OCI-LY3 (cell line): ENCODE measurements around the gene QPCTL.

ENCODE experiments used
- H2AFZ ChIP-seq: fragments of 200-600, 300-600 bp; shearing (Covaris generic); 2 replicates; pipeline ENCODE4 v1.6.0; 2014; ENCODE audit warnings: antibody characterized with exemption, low read depth, low read length
- H3K27ac ChIP-seq: fragments of 200-600, 300-600 bp; sonication (generic); 2 replicates; pipeline ENCODE4 v1.5.1; 2014; ENCODE audit warnings: mild to moderate bottlenecking, low read length, moderate library complexity, mixed read lengths
- H3K27me3 ChIP-seq: fragments of 200-600, 300-600 bp; sonication (generic); 2 replicates; pipeline ENCODE4 v1.6.1; 2014; ENCODE audit warnings: low read depth, low read length, mixed read lengths
- H3K36me3 ChIP-seq: fragments of 200-600, 300-600 bp; sonication (generic); replicated peaks from 2 replicates; pipeline ENCODE3; 2014; ENCODE audit warnings: low read depth, low read length, mixed read lengths
- H3K4me1 ChIP-seq: fragments of 300-600, 200-600 bp; sonication (generic); 2 replicates; pipeline ENCODE4 v1.6.1; 2014; ENCODE audit warnings: low read length, mixed read lengths
- H3K4me2 ChIP-seq: fragments of 200-600, 300-600 bp; sonication (generic); 2 replicates; pipeline ENCODE4 v1.6.1; 2014; ENCODE audit warnings: low read length, mixed read lengths
- H3K4me3 ChIP-seq: fragments of 300-600, 200-600 bp; sonication (generic); 2 replicates; pipeline ENCODE4 v1.5.1; 2014; ENCODE audit warnings: antibody characterized with exemption, mild to moderate bottlenecking, low read length, moderate library complexity
- H3K79me2 ChIP-seq: fragments of 300-600, 200-600 bp; shearing (Covaris generic); 2 replicates; pipeline ENCODE4 v1.6.1; 2014; ENCODE audit warnings: mild to moderate bottlenecking, low read length, mixed read lengths
- H3K9ac ChIP-seq: fragments of 300-600, 200-600 bp; shearing (Covaris generic); 2 replicates; pipeline ENCODE4 v1.6.0; 2014; ENCODE audit warnings: mild to moderate bottlenecking, low read length, moderate library complexity
- H3K9me3 ChIP-seq: fragments of 200-600, 300-600 bp; shearing (Covaris generic); 2 replicates; pipeline ENCODE4 v1.6.1; 2014; ENCODE audit warnings: low read length, mixed read lengths; ENCODE audit not compliant: insufficient read depth
- H4K20me1 ChIP-seq: fragments of 200-600, 300-600 bp; sonication (generic); 2 replicates; pipeline ENCODE4 v1.6.1; 2016; ENCODE audit warnings: low read length, mixed read lengths; ENCODE audit not compliant: insufficient read depth
- CTCF ChIP-seq: fragments of 200-600, 300-600 bp; sonication (generic); IDR thresholded peaks from 2 replicates; pipeline ENCODE4 v1.5.1; 2014; ENCODE audit warnings: antibody characterized with exemption, low read length, low read depth
- EZH2phosphoT487 ChIP-seq: fragments of 200-600 bp; shearing (Covaris generic); IDR thresholded peaks from 2 replicates; pipeline ENCODE4 v1.6.1; 2018; ENCODE audit warnings: antibody characterized with exemption, mixed run types, low read depth

Gene QPCTL

GRCh38 chr19:45712699-45713067, 20.2 kb downstream of the QPCTL start:
- Histone ChIP-seq H2AFZ (no peak overlapping the region), H3K9me3 (no peaks in the 10 kb centered on the region), H3K27me3 (no peaks in the 10 kb centered on the region), H3K4me1 (peaks cover 22% of the 10 kb centered on the region), H3K79me2 (peaks cover 41% of the 10 kb centered on the region), H3K4me3 (no peak overlapping the region), H4K20me1 (no peaks in the 10 kb centered on the region), H3K36me3 (peaks cover 25% of the 10 kb centered on the region), H3K4me2 (no peak overlapping the region), H3K9ac (no peak overlapping the region), H3K27ac (no peak overlapping the region)
- TF ChIP-seq EZH2phosphoT487, result no peak
- TF ChIP-seq CTCF, result no peak

- Histone ChIP-seq H4K20me1 (no peaks in the 10 kb centered on the region), H3K79me2 (peaks cover 45% of the 10 kb centered on the region), H3K27me3 (no peaks in the 10 kb centered on the region), H3K4me3 (no peak overlapping the region), H3K4me1 (peaks cover 24% of the 10 kb centered on the region), H3K36me3 (peaks cover 24% of the 10 kb centered on the region), H3K9me3 (no peaks in the 10 kb centered on the region), H3K4me2 (no peak overlapping the region), H3K9ac (no peak overlapping the region), H2AFZ (no peak overlapping the region), H3K27ac (no peak overlapping the region)
- TF ChIP-seq EZH2phosphoT487 (no peak), CTCF (no peak)
Observed at GRCh38 chr19:45713141-45713540, 20.7 kb downstream of the QPCTL start.

- Histone ChIP-seq H3K79me2 (peaks cover 60% of the 10 kb centered on the region), H3K27ac (no peak overlapping the region), H4K20me1 (no peaks in the 10 kb centered on the region), H3K4me2 (no peak overlapping the region), H3K4me3 (no peak overlapping the region), H3K9ac (no peak overlapping the region), H3K27me3 (no peaks in the 10 kb centered on the region), H3K36me3 (peaks cover 26% of the 10 kb centered on the region), H3K4me1 (peaks cover 28% of the 10 kb centered on the region), H2AFZ (no peak overlapping the region), H3K9me3 (no peaks in the 10 kb centered on the region)
- TF ChIP-seq CTCF, result no peak
Observed at GRCh38 chr19:45715139-45715538, 22.7 kb downstream of the QPCTL start.

- peak overlapping the region; percentile 83 for H3K4me3 ChIP-seq
- no peak for TF ChIP-seq EZH2phosphoT487
- no peak for TF ChIP-seq CTCF
- H3K4me1 ChIP-seq, result peaks cover 17% of the 10 kb centered on the region
- peak overlapping the region; percentile 47 for H3K27ac ChIP-seq
- H3K79me2 ChIP-seq, result peaks cover 58% of the 10 kb centered on the region
- no peaks in the 10 kb centered on the region for H3K9me3 ChIP-seq
- H3K36me3 ChIP-seq, result peaks cover 27% of the 10 kb centered on the region
- peak overlapping the region; percentile 86 for H3K4me2 ChIP-seq
- H2AFZ ChIP-seq, result peak overlapping the region; percentile 18; the same call in 1 of the 2 replicates
- no peaks in the 10 kb centered on the region for H4K20me1 ChIP-seq
- no peaks in the 10 kb centered on the region for H3K27me3 ChIP-seq
- peak overlapping the region; percentile 90 for H3K9ac ChIP-seq
Observed at GRCh38 chr19:45716359-45717130, 24.1 kb downstream of the QPCTL start.
